Activated CD8-positive, alpha-beta memory T cell treated with anti-CD3 and anti-CD28 coated beads for 36 hours (primary cell): ENCODE data around the gene SETDB1. TPM values are rescaled to one million over a fixed set of nuclear protein-coding genes. Genes with fewer than 3 reads are reported as not detected.
"Not testable (repeated sequence)": the region's sequence is repeated elsewhere in the genome, so short reads cannot be mapped to it uniquely, and the experiment has no call there.

ENCODE experiments used
- CTCF ChIA-PET: fragments of 350-600 bp; sonication (Branson Sonifier 250); formaldehyde crosslinking; loops from one replicate; lab custom pipeline; 2021; ENCODE audit warnings: antibody characterized with exemption; lab: Charles Lee
- POLR2A ChIA-PET: fragments of 350-600 bp; sonication (Branson Sonifier 250); formaldehyde crosslinking; loops from one replicate; lab custom pipeline; 2021; ENCODE audit warnings: antibody characterized with exemption; lab: Charles Lee
- total RNA-seq, 2 experiments: library from RNA; stranded (reverse); gene quantifications; one replicate each; pipeline ENCODE4 v1.2.3, GENCODE V29; 2021

SETDB1 gene
- total RNA-seq, result 10 to 100 TPM; 44.0 to 44.2 TPM

DNA sequence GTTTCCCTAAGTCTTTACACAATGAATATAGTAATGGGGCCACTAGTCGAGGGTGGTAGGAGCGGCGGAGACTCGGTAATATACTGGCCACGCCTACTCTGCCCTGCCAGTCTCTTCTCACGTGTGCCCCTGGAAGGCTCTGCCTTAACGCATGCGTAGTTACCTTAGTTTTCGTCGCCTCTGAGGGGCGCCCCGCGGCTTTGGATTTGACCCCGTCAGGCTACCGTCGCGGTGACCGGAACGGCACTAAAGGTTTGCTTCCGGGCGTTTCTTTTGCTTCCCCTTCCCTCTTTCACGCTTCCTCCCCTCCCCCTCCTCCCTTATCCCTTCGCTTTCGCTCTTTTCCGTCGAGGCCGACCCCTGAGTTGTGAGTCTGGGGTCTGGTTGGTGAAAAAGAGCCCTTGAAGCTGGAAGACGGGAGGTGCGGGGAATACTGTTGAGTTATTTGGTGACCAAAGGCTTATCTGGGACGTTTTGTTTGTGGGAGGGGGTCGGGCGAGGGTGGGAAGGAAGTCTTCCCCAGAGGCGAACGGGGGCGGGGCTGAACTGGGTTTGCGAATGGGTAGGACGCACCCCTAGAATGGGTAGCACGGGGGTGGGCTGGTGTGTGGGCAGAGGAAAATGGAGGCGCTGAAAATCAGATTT is at the start of gene SETDB1:
Gene SETDB1, plus strand, starts transcription at position 267 of the 645 bp plus-strand sequence. CDS start 1,352 bp downstream, outside the sequence.
- ChIA-PET CTCF (interaction anchor here (0.6 kb wide), 1 partner anchor 176 kb away, joined by 5 read pairs; no protein-coding TSS in a partner anchor), POLR2A (interaction anchor here (0.5 to 0.7 kb wide), 3 partner anchors 32 to 692 kb away, joined by 3 to 6 read pairs (median 4); no protein-coding TSS in a partner anchor)

DNA sequence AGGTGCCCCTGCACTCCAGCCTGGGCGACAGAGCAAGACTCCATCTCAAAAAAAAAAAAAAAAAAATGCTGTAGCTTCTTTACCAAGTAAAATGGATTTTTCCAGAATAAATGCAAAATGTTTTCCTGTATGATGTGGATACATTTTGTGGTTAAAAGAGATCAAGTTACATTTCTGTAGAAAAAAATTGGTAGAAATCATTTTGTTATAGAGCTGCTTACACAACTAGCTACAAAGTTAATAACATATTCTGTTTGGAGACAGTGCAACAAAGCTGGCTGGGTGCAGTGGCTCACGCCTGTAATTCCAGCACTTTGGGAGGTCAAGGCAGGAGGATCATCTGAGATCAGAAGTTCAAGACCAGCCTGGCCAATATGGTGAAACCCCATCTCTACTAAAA is 47.2 kb upstream of the SETDB1 start:
- CTCF ChIA-PET, result interaction anchor here (0.6 kb wide), 1 partner anchor 120 kb away, joined by 3 read pairs; no protein-coding TSS in a partner anchor
- POLR2A ChIA-PET, result interaction anchor here (0.6 kb wide), 1 partner anchor 45 kb away, joined by 3 read pairs; no protein-coding TSS in a partner anchor

GRCh38 chr1:150881331-150882070 is 44.7 kb upstream of the SETDB1 start:
- POLR2A ChIA-PET, result no interaction called here
- CTCF ChIA-PET, result interaction anchor here (1.5 kb wide), 1 partner anchor 8 kb away, joined by 3 read pairs; no protein-coding TSS in a partner anchor

- POLR2A ChIA-PET, result not testable (repeated sequence)
- CTCF ChIA-PET, result interaction anchor here (1.2 kb wide), 1 partner anchor 39 kb away, joined by 5 read pairs; no protein-coding TSS in a partner anchor
Measured at GRCh38 chr1:150883121-150883520, 43.0 kb upstream of the SETDB1 start.

GRCh38 chr1:150887018-150887417 is 39.1 kb upstream of the SETDB1 start, which contains the start of gene CTXND2:
Gene CTXND2 (plus strand): TSS chr1:150887136. CDS start chr1:150912315, 25,179 bp downstream.
- ChIA-PET CTCF (interaction anchor here (0.5 kb wide), 1 partner anchor 455 kb away, joined by 3 read pairs; no protein-coding TSS in a partner anchor), POLR2A (no interaction called here)

DNA sequence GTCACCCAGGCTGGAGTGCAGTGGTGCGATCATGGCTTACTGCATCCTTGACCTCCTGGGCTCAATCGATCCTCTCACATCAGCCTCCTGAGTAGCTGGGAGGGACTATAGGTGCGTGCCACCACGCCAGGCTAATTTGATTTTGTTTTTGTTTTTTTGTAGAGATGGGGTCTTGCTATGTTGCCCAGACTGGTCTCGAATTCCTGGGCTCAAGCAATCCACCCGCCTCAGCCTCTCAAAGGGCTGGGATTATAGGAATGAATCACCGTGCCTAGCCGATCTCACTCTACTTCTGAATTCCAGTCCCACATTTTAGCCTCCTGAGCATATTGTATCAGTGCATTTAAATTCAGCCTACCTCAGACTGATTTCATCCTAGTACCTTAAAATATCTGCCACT is 37.4 kb upstream of the SETDB1 start:
- CTCF ChIA-PET, result interaction anchor here (0.9 kb wide), 1 partner anchor 28 kb away, joined by 3 read pairs; no protein-coding TSS in a partner anchor
- POLR2A ChIA-PET, result no interaction called here

DNA sequence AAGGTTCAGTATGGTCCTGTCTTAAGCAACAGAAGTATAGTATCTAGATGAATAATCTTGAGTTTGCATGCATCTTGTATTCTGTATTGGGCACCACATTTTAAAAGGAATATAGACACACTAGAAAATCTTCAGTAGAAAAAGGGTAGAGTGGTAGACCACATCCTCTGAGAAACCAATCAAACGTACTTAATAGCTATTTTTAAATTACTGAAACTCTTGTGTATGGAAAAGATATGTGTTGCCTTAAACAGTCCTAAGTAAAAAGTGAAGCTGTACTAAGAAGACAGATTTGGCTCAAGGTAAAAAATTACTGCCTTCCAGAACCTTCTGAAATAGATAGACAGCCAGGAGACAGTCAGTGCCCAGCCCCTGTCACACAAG is 36.1 kb upstream of the SETDB1 start:
- ChIA-PET POLR2A (no interaction called here), CTCF (interaction anchor here (1.0 to 1.7 kb wide), 3 partner anchors 9 to 32 kb away, joined by 3 to 7 read pairs (median 3); no protein-coding TSS in a partner anchor)

DNA sequence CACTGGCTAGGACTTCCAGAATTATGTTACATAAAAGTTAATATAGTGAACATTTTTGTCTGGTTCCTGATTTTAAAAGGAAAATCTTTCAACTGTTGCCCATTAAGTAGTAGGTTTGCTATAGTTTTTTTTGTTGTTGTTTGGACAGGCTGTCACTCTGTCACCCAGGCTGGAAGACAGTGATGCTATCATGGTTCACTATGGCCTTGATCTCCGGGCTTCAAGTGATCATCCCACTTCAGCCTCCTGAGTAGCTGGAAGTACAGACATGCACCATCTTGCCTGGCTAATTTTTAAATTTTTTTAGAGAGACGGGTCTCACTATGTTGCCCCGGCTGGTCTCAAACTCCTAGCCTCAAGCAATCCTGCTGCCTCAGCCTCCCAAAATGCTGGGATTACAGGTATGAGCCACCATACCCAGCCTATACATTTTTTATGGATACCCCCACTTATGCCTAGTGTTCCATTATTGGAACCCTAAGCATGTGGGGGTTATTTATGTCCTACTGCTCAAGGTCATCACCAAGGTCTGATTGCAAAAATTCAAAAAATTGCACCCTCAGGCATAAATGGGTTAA is 32.7 kb upstream of the SETDB1 start:
- ChIA-PET POLR2A (no interaction called here), CTCF (interaction anchor here (0.5 to 0.6 kb wide), 2 partner anchors 21 to 37 kb away, joined by 3 read pairs; no protein-coding TSS in a partner anchor)

DNA sequence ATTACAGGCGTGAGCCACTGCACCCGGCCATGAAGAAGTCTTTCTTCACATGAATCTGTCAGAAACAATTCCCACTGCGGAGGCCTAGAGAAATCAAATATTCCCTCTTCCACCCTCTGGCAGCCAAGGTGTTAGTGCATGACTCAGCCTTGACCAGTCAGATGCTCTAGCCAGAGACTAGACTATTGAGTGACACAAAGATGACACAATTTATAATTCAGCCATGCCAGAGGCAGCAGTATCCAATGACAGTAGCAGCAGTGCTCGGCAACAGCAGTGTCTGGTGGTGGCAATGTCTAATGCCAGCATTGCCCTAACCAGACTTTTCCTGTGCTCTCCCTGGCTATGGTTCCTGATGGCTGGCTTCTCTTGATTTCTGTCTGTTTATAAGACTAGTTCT is 30.5 kb upstream of the SETDB1 start:
- POLR2A ChIA-PET, result no interaction called here
- CTCF ChIA-PET, result interaction anchor here (1.6 kb wide), 1 partner anchor 27 kb away, joined by 4 read pairs; no protein-coding TSS in a partner anchor

DNA sequence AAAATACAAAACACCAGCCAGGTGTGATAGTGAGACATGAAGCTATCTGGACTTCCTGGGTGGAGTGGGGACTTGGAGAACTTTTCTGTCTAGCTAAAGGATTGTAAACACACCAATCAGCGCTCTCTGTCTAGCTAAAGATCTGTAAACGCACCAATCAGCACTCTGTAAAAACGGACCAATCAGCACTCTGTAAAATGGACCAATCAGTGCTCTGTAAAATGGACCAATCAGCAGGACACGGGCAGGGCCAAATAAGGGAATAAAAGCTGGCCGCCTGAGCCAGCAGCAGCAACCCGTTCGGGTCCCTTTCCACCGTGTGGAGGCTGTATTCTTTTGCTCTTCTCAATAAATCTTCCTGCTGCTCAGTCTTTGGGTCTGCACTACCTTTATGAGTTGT is 26.4 kb upstream of the SETDB1 start:
- CTCF ChIA-PET, result interaction anchor here (1.5 kb wide), 1 partner anchor 10 kb away, joined by 3 read pairs; no protein-coding TSS in a partner anchor
- POLR2A ChIA-PET, result not testable (repeated sequence)

DNA sequence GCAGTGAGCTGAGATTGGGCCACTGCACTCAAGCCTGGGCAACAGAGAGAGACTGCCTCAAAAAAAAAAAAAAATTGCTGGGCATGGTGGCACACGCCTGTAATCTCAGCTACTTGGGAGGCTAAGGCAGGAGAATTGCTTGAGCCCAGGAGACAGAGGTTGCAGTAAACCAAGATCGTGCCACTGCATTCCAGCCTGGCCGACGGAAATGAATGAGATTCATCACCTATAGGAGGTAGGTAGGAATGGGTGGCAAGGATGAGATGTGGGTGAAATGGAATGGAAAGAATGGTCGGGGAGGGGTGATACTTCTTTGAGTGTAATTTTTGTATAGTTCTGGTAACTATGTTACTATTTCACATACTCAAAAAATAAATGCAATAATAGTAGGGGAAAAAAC is 23.8 kb upstream of the SETDB1 start:
- ChIA-PET CTCF (no interaction called here), POLR2A (no interaction called here)

DNA sequence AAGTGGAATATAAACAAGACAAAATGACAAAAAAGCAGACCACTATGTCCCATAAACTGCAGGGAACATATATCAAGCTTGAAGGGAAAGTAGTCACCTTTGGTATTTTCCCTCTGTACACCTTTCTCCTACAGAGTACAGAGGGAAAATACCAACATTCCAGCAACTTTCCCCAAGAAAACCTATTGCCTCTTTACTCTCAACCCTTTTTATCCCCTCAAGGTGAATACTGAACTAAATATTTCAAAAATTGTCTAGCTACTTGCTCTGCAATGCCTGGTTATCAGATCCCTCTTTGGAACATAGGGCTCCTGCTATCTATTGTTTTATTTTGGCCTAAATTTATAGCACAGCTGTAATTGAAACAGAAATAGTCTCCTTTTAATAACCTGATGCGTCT is 23.4 kb upstream of the SETDB1 start:
- CTCF ChIA-PET, result no interaction called here
- POLR2A ChIA-PET, result interaction anchor here (0.5 kb wide), 1 partner anchor 543 kb away, joined by 4 read pairs; no protein-coding TSS in a partner anchor

DNA sequence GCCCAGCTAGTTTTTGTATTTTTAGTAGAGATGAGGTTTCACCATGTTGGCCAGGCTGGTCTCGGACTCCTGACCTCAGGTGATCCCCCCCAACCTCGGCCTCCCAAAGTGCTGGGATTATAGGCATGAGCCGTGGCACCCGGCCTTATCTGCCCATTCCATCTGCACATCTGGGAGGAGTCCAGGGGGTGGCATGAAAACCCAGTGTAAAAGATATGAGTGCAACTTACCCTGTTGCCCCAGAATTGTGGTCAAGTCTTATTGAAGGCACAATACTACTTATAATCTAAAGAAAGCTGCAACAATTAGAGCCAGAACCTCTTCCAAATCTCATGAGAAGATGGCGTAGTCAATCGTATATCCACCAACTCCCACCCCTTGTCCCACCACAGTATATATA is 20.9 kb upstream of the SETDB1 start:
- POLR2A ChIA-PET, result no interaction called here
- CTCF ChIA-PET, result interaction anchor here (0.7 kb wide), 1 partner anchor 68 kb away, joined by 3 read pairs; no protein-coding TSS in a partner anchor

DNA sequence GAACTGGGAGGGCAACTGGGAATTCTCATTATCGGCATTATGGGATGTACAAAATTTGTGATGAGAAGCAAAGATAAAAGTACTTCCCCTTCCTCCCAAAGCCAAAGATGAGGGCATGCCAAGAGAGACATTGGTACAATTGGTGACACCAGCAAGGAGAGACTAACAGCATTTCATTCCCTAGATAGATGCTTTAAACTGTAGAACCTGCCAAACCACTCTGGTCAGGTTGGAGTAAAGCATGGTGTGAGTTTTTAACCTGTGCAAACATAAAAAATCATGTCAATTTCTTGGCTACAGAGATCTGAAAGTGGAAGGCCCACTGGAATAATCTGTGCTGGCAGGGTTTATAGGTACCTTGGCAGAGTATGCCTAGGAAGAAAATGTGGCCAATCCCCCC is 19.8 kb upstream of the SETDB1 start:
- POLR2A ChIA-PET, result no interaction called here
- CTCF ChIA-PET, result no interaction called here

DNA sequence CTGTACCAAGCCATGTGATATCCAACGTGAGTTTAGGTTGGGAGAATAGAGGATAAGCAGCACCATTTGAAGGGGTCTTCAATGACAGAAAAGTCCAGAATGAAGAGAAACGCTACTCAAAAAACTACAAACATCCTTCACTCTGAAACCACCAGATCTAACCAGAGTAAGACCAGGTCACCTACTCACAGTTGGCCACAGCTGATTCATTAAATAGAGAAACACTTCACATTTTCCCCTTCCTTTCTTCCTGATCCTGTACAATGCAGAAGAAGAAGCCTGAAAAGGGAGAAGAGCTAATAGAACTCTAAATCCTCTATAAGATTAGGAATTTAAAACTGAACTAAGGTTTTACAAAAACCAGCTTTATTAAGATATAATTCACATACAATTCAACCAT is 19.4 kb upstream of the SETDB1 start:
- ChIA-PET CTCF (interaction anchor here (1.9 kb wide), 1 partner anchor 16 kb away, joined by 6 read pairs; no protein-coding TSS in a partner anchor), POLR2A (interaction anchor here (0.8 kb wide), 1 partner anchor 16 kb away, joined by 4 read pairs; no protein-coding TSS in a partner anchor)

DNA sequence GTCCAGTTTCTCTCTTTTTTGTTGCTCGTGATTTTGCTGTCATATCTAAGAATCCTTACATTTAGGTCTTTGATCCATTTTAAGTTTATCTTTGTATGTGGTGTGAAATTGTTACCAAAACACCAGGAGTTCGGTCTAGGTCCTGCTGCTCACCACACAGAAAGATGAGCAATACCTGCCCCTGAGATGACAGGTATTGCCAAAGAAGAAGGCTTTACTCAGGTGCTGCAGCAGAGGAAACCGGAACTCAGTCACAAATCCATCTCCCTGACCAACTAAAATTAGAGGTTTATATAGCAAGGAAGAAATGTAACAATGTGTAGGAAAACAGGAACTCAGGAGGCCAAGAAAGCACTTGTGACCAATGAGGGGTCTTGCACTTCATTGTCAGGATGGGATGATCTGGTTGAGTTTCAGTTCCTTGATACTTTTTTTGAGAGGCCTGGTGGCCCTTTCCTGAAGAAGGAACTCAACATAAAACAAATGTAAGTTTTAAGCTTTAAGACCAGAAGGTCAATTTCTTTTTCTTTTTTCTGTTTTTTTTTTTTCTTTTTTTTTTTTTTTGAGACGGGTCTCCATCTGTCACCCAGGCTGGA is 16.5 kb upstream of the SETDB1 start:
- POLR2A ChIA-PET, result no interaction called here
- CTCF ChIA-PET, result interaction anchor here (0.7 kb wide), 1 partner anchor 534 kb away, joined by 3 read pairs; no protein-coding TSS in a partner anchor

GRCh38 chr1:150912623-150913022 is 13.5 kb upstream of the SETDB1 start:
- POLR2A ChIA-PET, result no interaction called here
- CTCF ChIA-PET, result interaction anchor here (1.2 kb wide), 1 partner anchor 10 kb away, joined by 4 read pairs; no protein-coding TSS in a partner anchor

GRCh38 chr1:150917387-150917786 is 8.8 kb upstream of the SETDB1 start:
- CTCF ChIA-PET, result no interaction called here
- POLR2A ChIA-PET, result no interaction called here
